ENCODE measurements around the gene GBX1. TPM values are rescaled to one million over a fixed set of nuclear protein-coding genes. Genes with fewer than 3 reads are reported as not detected.

The GBX1 gene
- total and polyA plus RNA-seq, 2 donors (not counting 1 experiment from before 2014, with no cell fraction given), result not detected

GRCh38 chr7:151150388-151150787 is 17.1 kb downstream of the GBX1 start:
- Histone ChIP-seq H3K27ac (ENCODE audit: insufficient read depth, low read length) (no peak overlapping the region), H3K4me1 (ENCODE audit: control insufficient read depth, extremely low read depth, insufficient read depth, low read length) (no peaks in the 10 kb centered on the region), H3K36me3 (ENCODE audit: control insufficient read depth, insufficient read depth, low read length) (no peaks in the 10 kb centered on the region), H3K9me3 (ENCODE audit: control insufficient read depth, insufficient read depth, low read depth, low read length) (no peaks in the 10 kb centered on the region), H2AFZ (ENCODE audit: low read length) (no peak overlapping the region), H3K27me3 (ENCODE audit: control insufficient read depth, insufficient read depth, low read length) (peaks cover 44% of the 10 kb centered on the region), H3K4me2 (ENCODE audit: extremely low read depth, insufficient read depth, low read length) (no peak overlapping the region), H4K20me1 (ENCODE audit: control insufficient read depth, extremely low read depth, insufficient read depth, low read length) (no peaks in the 10 kb centered on the region), H3K9ac (ENCODE audit: insufficient read depth, low read length) (no peak overlapping the region), H3K79me2 (ENCODE audit: control insufficient read depth, insufficient read depth, low read length) (no peaks in the 10 kb centered on the region), H3K4me3 (replicated peaks in 1 of 4; ENCODE audit: control extremely low read depth in 1 of 4, insufficient read depth in 1 of 4, low read depth in 3 of 4, low read length in 4 of 4) (no peak overlapping the region)
- no peak for DNase-seq (ENCODE audit: low read depth in 2 of 2)
- TF ChIP-seq EZH2 (IDR thresholded peaks at IDR 0.05; ENCODE audit: low read length, missing control alignments) (no peak), CTCF (conservative IDR thresholded peaks at IDR 0.05 in 1 of 2, IDR thresholded peaks at IDR 0.05 in 1 of 2; ENCODE audit: low read depth in 1 of 2, low read length in 2 of 2) (no peak)

- Histone ChIP-seq H3K27me3 (ENCODE audit: control insufficient read depth, insufficient read depth, low read length) (peaks cover 35% of the 10 kb centered on the region), H3K9ac (ENCODE audit: insufficient read depth, low read length) (no peak overlapping the region), H3K4me1 (ENCODE audit: control insufficient read depth, extremely low read depth, insufficient read depth, low read length) (no peaks in the 10 kb centered on the region), H3K9me3 (ENCODE audit: control insufficient read depth, insufficient read depth, low read depth, low read length) (no peaks in the 10 kb centered on the region), H4K20me1 (ENCODE audit: control insufficient read depth, extremely low read depth, insufficient read depth, low read length) (no peaks in the 10 kb centered on the region), H3K4me2 (ENCODE audit: extremely low read depth, insufficient read depth, low read length) (no peak overlapping the region), H3K36me3 (ENCODE audit: control insufficient read depth, insufficient read depth, low read length) (peaks cover 2% of the 10 kb centered on the region), H3K4me3 (replicated peaks in 1 of 4; ENCODE audit: control extremely low read depth in 1 of 4, insufficient read depth in 1 of 4, low read depth in 3 of 4, low read length in 4 of 4) (no peak overlapping the region), H3K27ac (ENCODE audit: insufficient read depth, low read length) (no peak overlapping the region), H2AFZ (ENCODE audit: low read length) (no peak overlapping the region), H3K79me2 (ENCODE audit: control insufficient read depth, insufficient read depth, low read length) (no peaks in the 10 kb centered on the region)
- DNase-seq (ENCODE audit: low read depth in 2 of 2), result no peak
- no peak for TF ChIP-seq CTCF (conservative IDR thresholded peaks at IDR 0.05 in 1 of 2, IDR thresholded peaks at IDR 0.05 in 1 of 2; ENCODE audit: low read depth in 1 of 2, low read length in 2 of 2)
- TF ChIP-seq EZH2 (IDR thresholded peaks at IDR 0.05; ENCODE audit: low read length, missing control alignments), result no peak
These were observed 18.9 kb downstream of the GBX1 start for GRCh38 chr7:151148319-151149259.

- H4K20me1 ChIP-seq (ENCODE audit: control insufficient read depth, extremely low read depth, insufficient read depth, low read length), result no peaks in the 10 kb centered on the region
- no peak overlapping the region for H3K4me2 ChIP-seq (ENCODE audit: extremely low read depth, insufficient read depth, low read length)
- H3K9me3 ChIP-seq (ENCODE audit: control insufficient read depth, insufficient read depth, low read depth, low read length), result no peaks in the 10 kb centered on the region
- DNase-seq (ENCODE audit: low read depth in 2 of 2), result no peak
- no peak overlapping the region for H2AFZ ChIP-seq (ENCODE audit: low read length)
- H3K4me3 ChIP-seq (replicated peaks in 1 of 4; ENCODE audit: control extremely low read depth in 1 of 4, insufficient read depth in 1 of 4, low read depth in 3 of 4, low read length in 4 of 4), result no peak overlapping the region
- no peaks in the 10 kb centered on the region for H3K79me2 ChIP-seq (ENCODE audit: control insufficient read depth, insufficient read depth, low read length)
- TF ChIP-seq CTCF (conservative IDR thresholded peaks at IDR 0.05 in 1 of 2, IDR thresholded peaks at IDR 0.05 in 1 of 2; ENCODE audit: low read depth in 1 of 2, low read length in 2 of 2) (no peak), EZH2 (IDR thresholded peaks at IDR 0.05; ENCODE audit: low read length, missing control alignments) (no peak)
- H3K27ac ChIP-seq (ENCODE audit: insufficient read depth, low read length), result no peak overlapping the region
- H3K27me3 ChIP-seq (ENCODE audit: control insufficient read depth, insufficient read depth, low read length), result peaks cover 18% of the 10 kb centered on the region
- no peaks in the 10 kb centered on the region for H3K4me1 ChIP-seq (ENCODE audit: control insufficient read depth, extremely low read depth, insufficient read depth, low read length)
- H3K9ac ChIP-seq (ENCODE audit: insufficient read depth, low read length), result no peak overlapping the region
- peaks cover 7% of the 10 kb centered on the region for H3K36me3 ChIP-seq (ENCODE audit: control insufficient read depth, insufficient read depth, low read length)
These were observed 20.7 kb downstream of the GBX1 start for GRCh38 chr7:151146761-151147160.

Measured in fibroblast of lung (primary cell).